Muscle of leg (tissue), 11 donors: ENCODE results near the gene TEX29. TPM values are rescaled to one million over a fixed set of nuclear protein-coding genes. Genes with fewer than 3 reads are reported as not detected.

Experiments
- DNase-seq: peaks from one replicate; pipeline ENCODE4 v3.0.0; 2013
- H3K27ac ChIP-seq: one replicate; pipeline ENCODE4 v1.5.1; 2013; ENCODE audit warnings: mild to moderate bottlenecking, low read length, control low read depth
- H3K27me3 ChIP-seq: one replicate; pipeline ENCODE4 v1.6.1; 2013; ENCODE audit warnings: low read length; ENCODE audit not compliant: control insufficient read depth, insufficient read depth
- H3K36me3 ChIP-seq: one replicate; pipeline ENCODE4 v1.6.1; 2013; ENCODE audit warnings: low read length; ENCODE audit not compliant: control insufficient read depth, insufficient read depth
- H3K4me1 ChIP-seq: one replicate; pipeline ENCODE4 v1.6.1; 2013; ENCODE audit warnings: low read length; ENCODE audit not compliant: control insufficient read depth, insufficient read depth
- H3K4me3 ChIP-seq: one replicate; pipeline ENCODE4 v1.5.1; 2013; ENCODE audit warnings: low read length, control low read depth
- H3K9me3 ChIP-seq: replicated peaks from 2 replicates; pipeline ENCODE4 v1.6.1; 2013; ENCODE audit warnings: low read depth, low read length; ENCODE audit not compliant: control insufficient read depth
- WGBS: methylation state at CpG from one replicate; pipeline ENCODE4 v1.1.5; 2013; ENCODE audit warnings: missing lambda C conversion rate; ENCODE audit not compliant: insufficient coverage; 5-methylcytosine and 5-hydroxymethylcytosine counted together
- polyA plus RNA-seq, 8 donors: library from polyadenylated mRNA; unstranded; fragments of 120-200 nt; gene quantifications; one replicate each; pipeline versions ENCODE4 v1.2.1 to v1.2.3, GENCODE V29; 2013; ENCODE audit warnings: inconsistent platforms in 1 of 8, low replicate concordance in 1 of 8; ENCODE audit not compliant: insufficient read length in 8 of 8, insufficient read depth in 1 of 8
- total RNA-seq: library from RNA; stranded (reverse); fragments of 120-200 nt; gene quantifications from one replicate; pipeline ENCODE4 v1.2.4, GENCODE V29; 2013

Gene TEX29
- total and polyA plus RNA-seq, 9 donors: 0.15 to 0.67 (median 0.36) TPM

DNA sequence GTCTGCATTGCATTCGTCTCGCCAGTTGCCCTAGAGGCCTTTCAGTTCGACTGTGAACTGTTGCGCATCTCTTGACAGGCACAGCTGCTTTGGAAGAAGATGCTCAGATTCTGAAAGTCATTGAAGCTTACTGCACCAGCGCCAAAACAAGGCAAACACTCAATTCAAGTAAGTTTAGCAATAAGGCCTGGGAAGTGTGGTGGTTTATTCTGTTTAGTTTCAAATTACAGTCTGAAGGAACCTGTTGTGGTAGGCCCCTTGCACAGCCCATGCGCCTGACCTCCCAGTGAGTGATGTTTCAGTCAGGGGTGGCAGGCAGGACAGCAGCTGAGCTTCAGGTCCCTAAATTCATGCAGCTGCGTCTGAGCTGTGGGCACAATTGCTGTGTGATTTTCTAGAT lies 32.2 kb upstream of the TEX29 start:
- Histone ChIP-seq H3K9me3 (no peaks in the 10 kb centered on the region), H3K36me3 (peaks cover 72% of the 10 kb centered on the region), H3K27ac (no peak overlapping the region), H3K4me3 (no peak overlapping the region), H3K4me1 (peaks cover 8% of the 10 kb centered on the region), H3K27me3 (no peaks in the 10 kb centered on the region)
- DNase-seq: peak; percentile 17
- WGBS: 94% methylated on average over 5 of the region's 7 CpGs

DNA sequence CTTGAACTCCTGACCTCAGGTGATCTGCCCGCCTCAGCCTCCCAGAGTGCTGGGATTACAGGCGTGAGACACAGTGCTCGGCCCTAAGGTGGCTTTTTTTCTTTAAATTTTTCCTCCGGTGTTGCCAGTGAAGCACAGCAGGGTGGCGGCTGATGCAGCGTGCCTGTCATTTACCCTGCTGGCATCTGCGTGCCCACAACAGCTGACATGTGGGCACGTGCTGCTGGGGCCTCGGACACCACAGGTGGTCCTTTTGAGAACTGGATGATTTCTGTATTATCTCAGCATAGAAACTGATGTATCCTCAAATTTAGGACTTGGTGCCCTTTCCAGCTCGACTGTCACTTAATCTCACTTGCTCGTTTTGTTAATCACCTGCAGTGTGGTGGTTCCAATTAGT lies 31.2 kb upstream of the TEX29 start:
- H3K27ac ChIP-seq: no peak overlapping the region
- H3K4me3 ChIP-seq: no peak overlapping the region
- H3K27me3 ChIP-seq: no peaks in the 10 kb centered on the region
- H3K36me3 ChIP-seq: peaks cover 75% of the 10 kb centered on the region
- peaks cover 8% of the 10 kb centered on the region for H3K4me1 ChIP-seq
- WGBS: 86% methylated on average over 7 of the region's 11 CpGs
- peak; percentile 20 for DNase-seq
- no peaks in the 10 kb centered on the region for H3K9me3 ChIP-seq

DNA sequence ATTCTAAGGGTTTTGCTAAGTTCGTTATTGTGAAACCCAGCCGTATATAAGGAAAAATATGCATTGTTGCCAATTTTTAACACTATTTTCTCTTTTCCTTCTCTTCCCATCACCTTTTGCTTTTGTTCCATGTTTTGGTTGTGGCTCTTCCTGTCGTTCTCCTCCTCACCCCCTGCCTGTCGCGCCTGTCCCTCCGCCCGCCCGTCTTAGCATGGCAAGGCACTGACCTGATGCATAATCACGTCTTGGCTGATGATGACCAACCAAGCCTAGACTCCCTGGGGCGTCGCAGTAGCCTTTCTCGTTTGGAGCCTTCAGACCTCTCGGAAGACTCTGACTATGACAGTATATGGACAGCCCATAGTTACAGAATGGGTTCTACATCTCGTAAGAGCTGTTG lies 28.5 kb upstream of the TEX29 start:
- WGBS: 89% methylated on average over 7 of the region's 14 CpGs
- Histone ChIP-seq H3K36me3 (peaks cover 50% of the 10 kb centered on the region), H3K27me3 (no peaks in the 10 kb centered on the region), H3K4me1 (peaks cover 5% of the 10 kb centered on the region), H3K9me3 (no peaks in the 10 kb centered on the region), H3K27ac (no peak overlapping the region), H3K4me3 (no peak overlapping the region)
- no peak for DNase-seq

GRCh38 chr13:111292710-111293485 lies 27.5 kb upstream of the TEX29 start:
- no peaks in the 10 kb centered on the region for H3K9me3 ChIP-seq
- peaks cover 5% of the 10 kb centered on the region for H3K4me1 ChIP-seq
- no peaks in the 10 kb centered on the region for H3K27me3 ChIP-seq
- no peak overlapping the region for H3K27ac ChIP-seq
- H3K36me3 ChIP-seq: peaks cover 41% of the 10 kb centered on the region
- H3K4me3 ChIP-seq: no peak overlapping the region
- DNase-seq: no peak
- 90% methylated on average over 9 of the region's 13 CpGs for WGBS

DNA sequence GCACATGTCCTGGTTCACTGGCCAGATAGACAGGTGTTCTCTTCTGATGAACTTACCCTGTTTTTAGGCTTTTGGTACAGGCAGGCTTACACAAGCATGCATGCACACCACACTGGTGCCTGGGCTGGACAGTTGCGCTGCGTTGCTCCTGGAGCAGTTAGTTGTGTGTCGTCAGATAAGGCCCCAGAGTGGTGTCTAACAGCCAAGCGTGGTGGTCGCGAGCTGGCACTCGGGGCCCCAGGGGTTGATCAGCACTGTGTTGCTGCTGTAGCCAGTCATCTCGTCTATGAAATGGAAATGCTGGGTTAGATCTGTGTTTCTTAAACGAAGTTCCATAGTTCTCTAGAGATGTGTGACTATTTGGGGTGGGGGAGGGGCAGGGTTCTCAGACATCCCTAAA lies 24.6 kb upstream of the TEX29 start:
- no peaks in the 10 kb centered on the region for H3K27me3 ChIP-seq
- H3K27ac ChIP-seq: no peak overlapping the region
- DNase-seq: no peak
- 94% methylated on average over 8 of the region's 9 CpGs for WGBS
- H3K4me1 ChIP-seq: no peaks in the 10 kb centered on the region
- H3K4me3 ChIP-seq: no peak overlapping the region
- no peaks in the 10 kb centered on the region for H3K9me3 ChIP-seq
- H3K36me3 ChIP-seq: peaks cover 40% of the 10 kb centered on the region

DNA sequence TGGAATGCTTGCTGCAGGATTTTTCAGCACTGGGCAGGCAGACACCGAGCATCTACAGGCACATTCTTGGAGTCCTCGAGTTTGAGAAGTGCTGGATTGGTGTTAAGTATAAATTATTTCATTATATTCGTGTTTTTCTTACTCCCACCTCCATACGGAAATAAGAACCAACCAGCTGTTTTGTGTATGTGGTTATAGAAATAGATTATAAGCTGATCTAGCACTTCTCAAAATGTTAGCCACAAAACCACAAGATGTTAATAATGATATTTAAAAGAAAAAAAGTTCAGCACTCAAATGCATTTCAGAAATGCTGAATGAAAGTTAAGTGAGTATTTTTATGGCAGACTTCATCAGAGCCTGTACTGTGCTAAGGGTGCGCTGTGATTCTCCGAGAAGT lies 24.0 kb upstream of the TEX29 start:
- 76% methylated on average over 2 of the region's 6 CpGs for WGBS
- H3K27ac ChIP-seq: no peak overlapping the region
- H3K36me3 ChIP-seq: peaks cover 39% of the 10 kb centered on the region
- no peak for DNase-seq
- no peak overlapping the region for H3K4me3 ChIP-seq
- H3K9me3 ChIP-seq: no peaks in the 10 kb centered on the region
- H3K27me3 ChIP-seq: no peaks in the 10 kb centered on the region
- H3K4me1 ChIP-seq: no peaks in the 10 kb centered on the region

- WGBS: 84% methylated on average over 11 of the region's 13 CpGs
Measured at GRCh38 chr13:111298214-111298975, 22.0 kb upstream of the TEX29 start.

DNA sequence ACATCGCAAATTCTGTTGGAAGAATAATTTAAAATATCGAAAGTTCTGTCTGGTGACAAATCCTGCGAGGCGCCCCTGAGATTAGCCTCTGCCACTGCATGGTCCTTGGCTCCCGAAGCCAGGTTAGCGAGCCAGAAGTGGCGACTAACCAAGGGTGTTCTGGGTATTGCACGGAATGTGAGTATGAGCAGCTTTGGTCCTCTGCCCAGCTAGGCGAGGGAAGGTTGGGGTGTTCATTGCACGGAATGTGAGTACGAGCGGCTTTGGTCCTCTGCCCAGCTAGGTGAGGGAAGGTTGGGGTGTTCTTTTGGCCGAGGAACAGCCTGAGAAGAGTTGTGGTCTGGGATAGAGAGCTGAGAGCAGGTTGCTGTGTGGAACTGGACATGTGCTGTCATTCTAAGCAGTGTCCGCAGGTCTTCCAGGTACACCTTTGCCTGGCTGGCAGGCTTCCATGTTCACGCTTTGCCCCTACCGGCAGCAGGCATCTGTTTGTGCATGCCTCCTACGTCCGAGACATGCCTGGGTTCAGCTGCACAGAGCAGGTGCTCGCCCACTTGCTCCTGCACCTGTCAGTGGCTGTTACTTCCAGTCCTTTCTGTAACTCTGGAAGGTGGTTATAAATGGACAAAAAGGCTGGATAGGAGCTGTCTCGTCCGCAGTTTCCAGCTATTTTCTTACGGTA lies 18.3 kb upstream of the TEX29 start:
- Histone ChIP-seq H3K27me3 (no peaks in the 10 kb centered on the region), H3K9me3 (no peaks in the 10 kb centered on the region), H3K27ac (peak overlapping the region; percentile 13), H3K4me3 (no peak overlapping the region), H3K4me1 (peaks cover 9% of the 10 kb centered on the region), H3K36me3 (peaks cover 70% of the 10 kb centered on the region)
- 93% methylated on average over 22 of the region's 22 CpGs for WGBS
- DNase-seq: peak; percentile 51

More at GRCh38 chr13:111298214-111298975, 22.0 kb upstream of the TEX29 start:
- H3K27ac ChIP-seq: no peak overlapping the region
- H3K9me3 ChIP-seq: no peaks in the 10 kb centered on the region
- no peak overlapping the region for H3K4me3 ChIP-seq
- peaks cover 9% of the 10 kb centered on the region for H3K4me1 ChIP-seq
- no peaks in the 10 kb centered on the region for H3K27me3 ChIP-seq
- peaks cover 44% of the 10 kb centered on the region for H3K36me3 ChIP-seq
- no peak for DNase-seq

- peaks cover 77% of the 10 kb centered on the region for H3K36me3 ChIP-seq
- H3K27me3 ChIP-seq: no peaks in the 10 kb centered on the region
- no peak overlapping the region for H3K27ac ChIP-seq
- DNase-seq: no peak
- 98% methylated on average over 8 of the region's 11 CpGs for WGBS
- H3K9me3 ChIP-seq: no peaks in the 10 kb centered on the region
- peaks cover 9% of the 10 kb centered on the region for H3K4me1 ChIP-seq
- H3K4me3 ChIP-seq: no peak overlapping the region
Measured at GRCh38 chr13:111303559-111303958, 16.9 kb upstream of the TEX29 start.

GRCh38 chr13:111304041-111304544 lies 16.3 kb upstream of the TEX29 start:
- DNase-seq: no peak
- WGBS: 94% methylated on average over 9 of the region's 15 CpGs
- peaks cover 9% of the 10 kb centered on the region for H3K4me1 ChIP-seq
- no peak overlapping the region for H3K4me3 ChIP-seq
- H3K9me3 ChIP-seq: no peaks in the 10 kb centered on the region
- H3K27me3 ChIP-seq: no peaks in the 10 kb centered on the region
- H3K36me3 ChIP-seq: peaks cover 77% of the 10 kb centered on the region
- no peak overlapping the region for H3K27ac ChIP-seq
